CD4-positive, alpha-beta T cell treated with Interleukin-1 beta for 1 hour (primary cell): ENCODE data around the gene ABCA1.
"Not testable (repeated sequence)": the region's sequence is repeated elsewhere in the genome, so short reads cannot be mapped to it uniquely, and the experiment has no call there.

Experiments
- DNase-seq, 2 donors: peaks; one replicate each; pipeline ENCODE4 v3.0.0-alpha.2; 2020 to 2022

The ABCA1 gene

DNA sequence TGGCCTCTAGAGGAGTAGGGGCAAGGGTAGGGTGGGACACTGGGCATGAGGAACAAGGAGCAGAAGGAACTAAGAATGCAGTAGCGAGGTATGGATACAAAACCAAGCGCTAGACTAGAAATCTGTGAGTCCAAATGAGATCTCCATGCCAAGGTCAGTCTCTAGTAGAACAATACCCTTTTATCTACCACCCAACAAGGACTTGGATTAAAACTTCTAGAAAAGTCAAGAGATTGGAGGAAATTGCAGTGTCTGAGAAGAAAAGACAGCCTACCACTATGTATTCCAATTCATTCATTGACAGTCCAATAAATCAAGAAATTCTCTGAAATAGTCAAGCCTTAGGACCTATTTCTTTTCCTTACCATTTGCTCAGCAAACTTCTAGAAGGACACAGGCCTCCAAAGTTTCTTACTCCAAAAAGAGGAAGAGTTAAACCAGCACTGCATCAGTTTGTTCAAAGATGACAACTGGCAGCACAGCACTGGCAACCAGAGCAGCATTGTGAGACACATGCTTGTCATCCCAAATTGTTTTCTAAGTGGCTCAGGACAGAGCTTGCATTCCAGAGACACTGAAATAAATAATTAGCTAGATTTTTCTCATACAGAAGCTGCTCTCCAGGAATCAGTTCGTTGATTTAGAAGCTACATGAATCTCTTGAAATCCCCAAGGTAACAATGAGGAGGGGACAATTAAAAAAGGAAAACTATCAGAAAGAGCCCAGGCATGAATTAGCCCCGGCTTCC, 22.6 kb downstream of the ABCA1 start:
- DNase-seq: no peak

DNA sequence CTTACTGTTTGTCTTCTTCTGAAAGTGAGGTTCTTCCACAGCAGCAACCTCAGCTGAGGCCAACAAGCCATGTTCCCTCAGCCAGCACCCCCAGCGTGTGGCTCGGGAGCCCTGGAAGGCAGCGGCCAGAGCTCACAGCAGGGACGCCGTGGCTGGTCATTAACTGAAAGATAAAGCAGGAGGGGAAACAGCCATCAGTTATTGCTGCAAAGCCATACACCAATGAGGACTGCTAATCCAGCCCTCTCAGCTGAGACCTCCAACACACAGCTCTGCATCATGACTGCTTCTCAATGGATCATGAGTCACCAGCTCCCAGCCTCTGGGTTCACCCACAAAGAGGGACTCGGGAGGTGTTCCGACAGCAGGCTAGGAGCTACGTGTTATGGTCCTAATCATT, 24.3 kb downstream of the ABCA1 start:
- DNase-seq: no peak

DNA sequence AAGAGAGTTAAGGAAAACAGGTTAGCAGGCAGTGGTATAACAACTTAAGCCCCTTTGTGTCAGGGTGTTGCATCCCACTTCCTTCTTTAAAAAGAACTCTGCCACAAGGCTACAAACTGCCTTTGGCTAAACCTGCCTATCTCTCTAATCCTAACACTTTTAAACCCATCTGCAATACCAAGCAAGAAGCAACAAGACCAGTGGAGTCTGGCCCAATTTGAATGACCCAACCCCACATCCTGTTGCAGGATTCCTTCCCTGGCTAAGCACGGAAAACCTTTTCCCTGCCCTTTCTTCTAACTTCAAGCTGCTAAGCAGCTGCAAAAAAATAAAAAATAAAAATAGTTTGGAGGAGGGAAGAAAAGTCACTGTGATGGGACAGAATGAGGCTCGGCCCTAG, 27.1 kb downstream of the ABCA1 start:
- no peak for DNase-seq

DNA sequence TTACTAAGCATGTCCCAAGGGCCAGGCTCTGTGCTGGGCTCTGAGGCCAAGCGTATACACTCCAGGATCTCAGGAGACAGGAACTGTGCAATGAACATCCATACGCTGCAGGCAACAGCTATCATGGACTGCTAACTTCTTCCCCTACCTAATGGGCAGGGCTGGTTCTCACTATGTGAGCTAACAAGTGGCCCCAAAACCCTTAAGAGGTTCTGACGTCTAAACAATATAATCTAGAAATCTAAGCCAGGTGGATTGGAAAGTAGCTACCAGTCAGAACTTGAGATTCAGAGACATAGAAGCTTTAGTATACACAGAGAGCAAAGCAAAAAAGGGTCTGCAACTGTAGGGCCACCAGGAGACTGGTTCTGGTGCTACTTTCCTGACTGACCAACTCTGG, 27.6 kb downstream of the ABCA1 start:
- no peak for DNase-seq

DNA sequence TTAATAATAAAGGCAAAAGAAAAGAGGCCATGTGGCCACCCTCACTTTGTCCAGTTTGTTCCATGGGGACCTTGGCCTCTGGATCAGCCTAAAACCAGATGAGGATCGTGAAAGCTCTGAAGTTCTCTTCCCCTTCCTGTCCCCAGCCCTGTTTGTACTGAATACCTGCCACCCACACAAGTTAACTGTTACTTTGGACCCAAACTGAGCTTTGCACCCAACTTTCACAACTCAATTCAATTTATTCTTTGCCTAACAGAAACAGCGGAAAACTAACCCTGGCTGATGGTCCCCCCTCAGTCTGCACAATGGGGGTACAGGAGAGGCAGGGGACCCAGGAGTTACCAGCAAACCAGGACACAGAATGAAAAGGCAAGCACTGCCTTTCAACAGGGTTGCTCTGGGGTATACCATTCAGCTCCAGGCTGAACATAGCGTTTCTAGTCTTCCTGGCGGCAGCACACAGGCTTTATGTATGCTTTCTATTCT, 28.2 kb downstream of the ABCA1 start:
- no peak for DNase-seq

DNA sequence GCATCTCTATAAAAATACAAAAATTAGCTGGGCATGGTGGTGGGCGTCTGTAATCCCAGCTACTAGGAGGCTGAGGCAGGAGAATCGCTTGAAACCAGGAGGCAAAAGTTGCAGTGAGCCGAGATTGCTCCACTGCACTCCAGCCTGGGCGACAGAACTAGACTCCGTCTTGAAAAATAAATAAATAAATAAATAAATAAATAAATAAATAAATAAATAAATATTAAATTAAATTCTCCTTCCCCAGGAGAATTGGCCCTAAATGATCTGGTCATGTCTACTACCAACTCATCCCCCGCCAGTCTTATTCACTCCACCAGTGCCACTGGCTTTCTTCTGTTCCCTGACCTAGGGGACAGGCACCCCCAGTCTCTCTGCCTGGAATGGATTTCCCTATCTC, 29.6 kb downstream of the ABCA1 start:
- not testable (repeated sequence) for DNase-seq

DNA sequence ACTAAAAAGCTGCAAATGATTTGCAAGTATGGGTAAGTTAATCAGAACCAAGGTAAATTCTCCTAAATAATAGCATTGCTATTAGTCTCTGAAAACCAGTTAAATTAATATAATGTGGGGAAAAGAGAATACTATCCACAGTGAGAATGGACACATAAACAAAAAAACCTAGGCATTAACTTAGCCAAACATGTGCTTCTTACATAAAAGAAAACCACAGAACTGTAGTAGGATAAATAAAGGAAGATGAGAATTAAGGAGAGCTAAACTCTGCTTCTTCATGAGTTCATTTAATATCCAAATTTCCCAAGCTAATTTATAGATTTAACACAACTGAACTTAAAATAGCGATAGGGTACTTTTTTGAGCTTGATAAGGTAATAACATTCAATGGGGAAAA, 31.8 kb downstream of the ABCA1 start:
- no peak for DNase-seq

DNA sequence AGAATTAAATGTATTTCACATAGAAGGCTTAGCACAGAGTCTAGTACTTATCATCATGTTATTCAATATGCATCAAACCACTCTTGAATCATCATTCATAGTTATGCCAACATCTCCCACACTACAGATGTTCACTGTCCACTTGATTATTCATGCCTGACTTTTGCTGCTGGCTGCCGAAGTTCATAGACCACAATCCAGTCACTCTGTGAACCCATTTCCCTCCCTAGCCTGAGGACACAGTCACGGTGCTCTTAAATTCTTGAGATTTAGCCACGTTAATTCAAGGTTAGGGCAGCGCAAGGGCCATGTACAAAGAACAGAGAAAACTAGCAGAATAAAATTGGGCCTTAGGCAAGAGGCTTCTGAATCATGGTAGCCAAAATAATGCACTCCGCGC, 32.4 kb downstream of the ABCA1 start:
- no peak for DNase-seq

DNA sequence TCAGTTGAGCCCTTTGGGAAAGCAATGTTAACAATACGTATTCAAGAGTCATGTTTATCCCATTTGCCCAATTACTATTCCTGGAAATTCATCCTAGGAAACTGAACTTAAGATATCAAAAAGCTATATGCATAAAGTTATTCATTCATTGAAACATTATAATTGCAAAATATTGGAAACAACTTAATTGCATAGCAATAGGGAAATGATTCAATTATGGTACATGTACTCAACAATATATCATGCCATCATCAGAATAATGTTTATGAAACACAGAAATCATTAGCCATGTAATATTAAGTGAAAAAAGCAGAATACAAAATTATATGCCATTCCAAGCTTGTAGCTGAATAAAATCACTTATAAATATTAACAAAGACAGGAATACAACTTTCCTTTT, 35.3 kb downstream of the ABCA1 start:
- no peak for DNase-seq

DNA sequence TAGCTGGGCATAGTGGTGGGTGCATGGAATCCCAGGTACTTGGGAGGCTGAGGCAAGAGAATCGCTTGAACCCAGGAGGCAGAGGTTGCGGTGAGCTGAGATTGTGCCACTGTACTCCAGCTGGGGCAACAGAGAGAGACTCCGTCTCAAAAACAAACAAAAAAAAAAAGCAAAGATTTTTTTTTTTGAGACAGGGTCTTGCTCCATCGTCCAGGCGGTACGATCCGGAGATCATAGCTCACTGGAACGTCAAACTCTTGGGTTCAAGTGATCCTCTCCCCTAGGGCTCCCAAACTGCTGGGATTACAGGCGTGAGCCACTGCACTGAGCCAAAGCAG, 37.6 kb downstream of the ABCA1 start:
- DNase-seq: no peak

DNA sequence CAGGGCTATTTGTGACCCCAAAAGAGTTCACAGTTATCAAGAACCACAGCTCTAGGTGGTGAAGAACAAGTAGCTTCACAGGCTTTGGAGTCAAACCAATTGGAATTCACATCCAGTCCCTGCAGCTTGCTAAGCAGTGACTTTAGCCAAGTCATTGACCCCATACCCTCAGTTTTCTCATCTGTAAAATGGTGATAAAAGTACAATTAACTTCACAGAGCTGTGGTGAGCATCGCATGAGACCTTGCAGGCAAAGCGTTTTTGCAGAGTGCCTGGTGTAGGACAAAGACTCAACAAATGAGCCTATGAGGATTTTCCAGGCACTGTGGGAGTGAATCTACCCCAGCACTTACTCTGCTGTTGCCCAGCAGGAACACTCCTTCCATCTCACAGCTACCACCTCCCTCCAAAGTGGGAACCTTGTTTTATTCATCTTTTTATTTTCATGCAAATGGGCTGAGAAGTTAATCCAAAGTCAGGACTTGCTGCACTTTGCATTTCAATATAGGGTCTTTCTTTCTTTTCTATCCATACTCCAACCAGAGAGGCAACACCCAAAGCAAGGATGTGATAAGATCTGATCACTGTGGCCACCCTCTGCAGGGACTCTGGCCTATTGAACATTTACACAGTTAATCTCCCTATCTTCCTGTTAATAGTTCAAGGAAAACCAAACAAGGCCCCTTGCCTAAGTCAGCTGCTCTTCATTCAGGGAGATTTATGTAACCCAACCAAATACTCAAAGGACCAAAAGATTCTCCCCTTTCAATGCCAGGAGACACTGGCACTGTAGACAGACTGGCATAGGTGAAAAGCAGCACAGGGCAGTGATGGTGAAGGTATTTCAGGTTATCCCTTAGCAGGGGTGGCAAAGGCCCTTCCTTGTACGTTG, 41.9 kb downstream of the ABCA1 start:
- no peak for DNase-seq

DNA sequence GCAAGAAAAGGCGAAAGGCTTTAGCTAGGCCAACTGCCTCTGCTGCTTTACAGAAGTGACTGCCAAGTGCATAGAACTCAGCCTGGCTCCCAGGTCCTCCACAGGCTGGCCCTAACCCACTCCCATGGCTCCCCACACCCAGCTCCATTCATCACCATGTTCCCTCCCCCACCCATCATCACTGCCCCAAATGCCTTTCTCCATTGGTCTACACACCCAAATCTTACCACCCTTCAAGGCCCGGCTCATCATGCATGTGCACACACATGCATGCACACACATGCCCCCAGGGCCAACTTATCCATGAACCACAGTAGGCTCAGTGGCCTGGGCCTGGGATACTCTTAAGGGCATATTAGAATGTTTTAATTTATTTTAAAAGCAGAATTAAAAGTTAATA, 44.8 kb downstream of the ABCA1 start:
- DNase-seq: no peak

DNA sequence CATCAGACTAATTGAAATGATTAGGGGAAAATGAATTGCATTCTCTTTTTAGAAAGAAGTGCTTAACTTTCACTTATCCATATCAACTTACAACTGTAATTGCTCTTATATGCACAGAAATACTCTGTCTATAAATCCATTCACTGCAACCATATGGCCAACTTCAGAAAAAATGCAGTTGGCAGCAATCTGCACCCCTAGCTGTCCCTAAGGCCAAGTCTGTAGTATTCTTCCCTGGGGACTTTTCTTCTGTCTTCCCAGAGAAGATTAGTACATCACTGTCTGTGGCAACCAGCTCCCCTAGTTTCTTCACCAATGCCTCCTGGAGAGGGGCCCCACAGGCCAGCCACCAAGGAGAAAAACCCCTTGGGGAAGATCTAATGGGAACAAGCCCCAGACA, 45.4 kb downstream of the ABCA1 start:
- DNase-seq: no peak

DNA sequence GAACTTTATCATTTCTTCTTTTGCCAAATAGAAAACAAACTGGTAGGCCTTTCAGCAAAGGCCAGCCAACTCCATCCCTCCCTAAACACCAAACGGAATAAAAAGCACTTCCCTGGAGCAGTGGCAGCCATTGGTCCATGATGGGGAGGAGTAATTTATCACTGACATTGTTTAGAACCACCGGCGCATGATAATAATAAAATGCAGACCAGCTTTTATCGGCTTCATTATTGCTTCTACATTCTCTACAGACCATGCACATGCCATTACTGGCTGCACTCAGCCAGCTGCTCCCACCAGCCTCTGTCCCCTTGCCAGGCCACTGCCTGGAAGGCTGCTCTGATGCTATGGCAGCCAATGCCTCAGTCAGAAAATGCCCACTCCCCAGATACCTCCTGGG, 45.9 kb downstream of the ABCA1 start:
- DNase-seq: no peak

DNA sequence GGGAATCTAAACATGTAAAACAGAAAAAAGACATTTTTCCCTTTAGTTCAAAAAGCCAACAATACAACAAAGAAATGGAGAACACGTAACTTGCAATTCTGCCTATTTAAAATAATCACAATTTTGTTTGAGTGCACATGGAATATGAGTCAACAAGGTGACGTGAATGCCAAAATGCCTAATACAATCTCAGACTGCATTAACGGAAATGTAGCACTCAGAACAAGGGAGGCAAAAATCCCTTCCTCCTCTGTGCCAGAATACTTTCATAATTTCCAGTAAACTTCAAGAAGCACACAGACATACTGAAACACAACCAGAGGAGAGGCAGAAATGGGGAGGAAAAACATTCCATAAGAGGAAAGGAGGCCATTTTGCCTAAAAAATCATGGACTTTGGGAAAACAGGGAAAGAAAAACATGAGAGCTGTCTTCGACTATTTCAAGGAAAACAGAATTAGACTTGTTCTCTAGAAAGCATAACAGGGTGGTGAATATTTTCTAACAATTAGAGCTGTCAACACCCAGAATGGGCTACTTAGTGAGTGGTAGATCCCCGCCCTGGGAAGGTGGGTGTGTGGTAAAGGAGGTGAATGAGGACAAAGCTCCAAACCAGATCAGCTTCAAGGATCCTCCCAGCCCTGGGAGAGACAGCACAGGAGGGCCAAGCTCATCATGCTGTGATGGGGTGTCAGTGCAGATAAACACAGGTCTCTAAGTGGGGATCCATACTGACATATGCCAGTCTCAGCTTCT, 48.2 kb downstream of the ABCA1 start:
- DNase-seq: no peak

DNA sequence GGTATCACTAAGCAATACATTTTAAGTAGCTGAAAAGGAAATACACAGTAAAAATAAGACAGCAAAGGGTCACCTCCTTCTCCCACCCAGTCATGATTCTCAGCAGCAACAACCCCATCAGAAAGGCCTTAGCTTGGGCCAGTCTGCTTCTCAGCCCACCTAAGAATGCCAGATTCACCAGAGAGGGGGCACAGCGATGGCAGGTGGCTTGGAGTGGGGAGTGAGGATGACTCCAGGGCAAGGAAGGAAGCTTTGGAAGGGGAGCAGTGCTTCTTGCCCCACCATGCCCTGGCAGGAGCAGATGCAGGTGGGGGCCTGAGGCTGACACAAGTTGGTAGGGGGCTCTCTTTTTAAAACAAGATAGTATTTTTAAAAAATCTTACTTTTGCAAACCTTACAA, 51.4 kb downstream of the ABCA1 start:
- no peak for DNase-seq

DNA sequence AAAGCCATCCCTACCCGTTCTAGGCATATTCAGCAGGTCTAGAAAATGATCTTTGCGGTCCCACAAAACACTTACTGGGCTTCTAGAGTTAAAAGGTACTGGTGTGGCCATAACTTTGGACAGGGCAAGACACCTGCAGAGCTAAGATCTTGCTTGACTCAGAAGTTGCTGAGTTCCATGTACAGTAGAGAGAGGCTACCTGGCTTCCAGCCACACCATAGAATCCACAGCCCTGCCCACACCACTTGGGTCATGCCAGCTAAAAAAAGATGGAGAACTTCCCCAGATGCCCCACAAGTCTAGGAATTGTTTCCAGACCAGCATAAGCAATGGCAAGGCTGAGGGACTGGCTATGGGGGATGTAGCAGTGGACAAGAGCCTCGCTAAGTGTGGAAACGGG, 52.1 kb downstream of the ABCA1 start:
- DNase-seq: no peak

DNA sequence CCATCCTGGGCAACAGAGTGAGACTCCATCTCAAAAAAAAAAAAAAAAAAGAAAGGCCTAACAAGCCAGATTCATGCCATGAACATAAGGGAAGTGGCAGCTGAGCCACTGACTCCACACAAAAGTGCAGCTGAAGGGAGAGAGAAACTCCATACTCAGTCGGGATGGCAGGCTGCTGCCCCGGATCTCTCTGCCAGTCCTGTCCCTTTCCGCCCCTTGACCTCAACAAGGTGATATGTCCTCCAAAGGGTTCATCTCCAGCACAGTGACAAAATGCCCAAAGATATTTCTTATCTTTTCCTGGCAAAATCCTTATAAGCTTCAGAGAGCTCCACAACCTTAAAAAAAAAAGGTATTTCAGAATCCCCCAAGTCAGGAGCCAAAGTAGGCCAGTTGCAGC, 52.6 kb downstream of the ABCA1 start:
- DNase-seq: no peak

DNA sequence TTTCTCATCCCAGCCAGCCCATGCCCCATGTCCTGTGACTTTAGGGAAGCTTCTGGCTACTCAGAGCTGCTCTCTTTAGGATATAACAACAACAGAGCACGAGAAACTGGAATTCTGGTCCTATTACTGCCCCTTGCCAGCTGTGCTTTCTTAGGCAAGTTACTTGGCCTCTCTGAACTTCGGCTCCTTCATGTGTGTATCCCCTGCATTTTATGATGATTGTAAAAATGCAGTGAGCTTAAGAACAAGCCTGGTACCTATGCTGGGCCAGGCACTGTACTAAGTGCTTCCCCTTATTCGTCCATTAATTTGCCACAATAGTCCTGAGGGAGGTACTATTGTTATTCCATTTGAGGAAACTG, 54.5 kb downstream of the ABCA1 start:
- DNase-seq: no peak

DNA sequence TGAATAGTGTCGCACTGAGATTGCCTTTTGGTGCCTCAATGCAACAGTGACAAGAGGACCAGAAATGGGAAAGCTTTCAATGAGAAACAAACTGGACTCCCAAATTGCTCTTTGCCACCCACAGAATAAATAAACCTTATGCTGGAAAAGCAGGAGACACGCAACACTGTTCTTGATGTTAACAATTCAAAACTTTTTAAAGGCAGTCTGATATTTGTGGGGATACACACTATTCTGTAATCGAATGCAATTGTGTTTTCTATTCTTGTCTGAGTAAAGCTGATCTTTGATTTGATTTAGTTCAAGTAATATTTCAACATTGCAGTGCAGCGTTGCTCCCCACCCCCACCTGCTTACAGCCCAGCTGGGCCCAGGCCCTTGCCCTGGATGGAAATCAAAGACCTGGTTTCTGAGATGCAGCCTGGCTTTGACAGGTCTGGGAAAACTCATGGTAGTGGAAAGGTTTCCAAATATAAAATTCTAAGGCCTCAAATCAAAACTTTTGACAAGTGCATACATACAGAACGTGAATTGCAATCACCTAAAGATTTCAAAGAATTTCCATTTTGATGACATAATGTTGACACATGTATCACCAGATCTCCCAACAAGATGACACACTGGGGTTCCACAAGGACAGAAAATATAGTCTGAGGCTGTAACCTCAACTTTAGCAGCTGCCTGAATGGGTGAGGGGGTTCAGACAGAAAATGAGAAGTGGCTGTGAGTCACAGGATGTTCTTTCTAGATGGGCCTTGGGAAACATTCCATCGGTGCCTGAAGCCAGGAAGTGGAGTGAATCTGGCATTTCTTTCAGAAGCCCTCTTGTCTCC, 55.1 kb downstream of the ABCA1 start:
- DNase-seq: peak in 1 of 2 donors; percentile 68

DNA sequence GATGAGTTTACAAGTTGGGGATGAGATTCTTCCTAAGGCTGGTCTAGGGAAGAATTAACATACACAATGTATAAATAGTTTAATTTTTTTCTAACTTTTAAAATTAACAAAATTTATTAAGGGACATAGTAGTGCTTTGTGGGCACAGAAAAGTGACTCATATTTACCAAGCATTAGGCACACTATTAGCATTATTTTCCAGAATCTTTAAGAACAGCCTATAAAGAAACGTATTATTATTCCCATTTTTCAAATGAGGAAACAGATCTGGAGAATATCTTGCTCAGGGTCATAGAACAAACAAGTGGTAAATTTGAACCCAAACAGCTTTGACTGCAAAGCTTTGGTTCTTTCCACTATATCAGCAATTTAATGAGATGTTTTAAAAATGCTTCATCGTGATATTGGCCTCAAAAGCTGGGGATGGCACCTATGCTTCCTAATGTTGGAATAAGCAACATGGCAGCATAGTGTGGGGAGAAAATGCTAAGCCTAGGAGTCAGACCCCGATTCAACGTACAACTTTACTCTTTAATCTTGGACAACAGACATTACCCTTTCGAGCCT, 55.9 kb downstream of the ABCA1 start:
- DNase-seq: no peak

DNA sequence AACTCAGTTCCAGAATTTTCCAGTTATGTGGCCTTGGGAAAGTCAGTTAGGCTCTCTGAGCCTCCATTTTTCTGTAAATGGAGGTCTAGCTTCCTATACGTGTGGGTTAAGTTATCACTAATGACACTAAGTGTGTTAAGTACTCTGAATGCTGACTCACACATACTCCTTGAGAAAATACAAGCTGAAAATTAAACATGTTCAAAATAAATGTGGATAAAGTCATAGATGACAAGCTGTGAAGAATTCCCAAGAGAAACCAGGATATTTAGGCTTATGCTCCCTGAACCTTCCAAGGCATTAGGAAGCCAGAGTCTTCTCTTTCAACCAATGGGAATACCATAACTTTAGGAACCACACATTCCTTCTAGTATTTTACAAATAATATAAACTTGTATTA, 58.1 kb downstream of the ABCA1 start:
- no peak for DNase-seq
